Measurements from ENCODE around the gene ZNF620.

ZNF620 gene

GRCh38 chr3:40502034-40502433 is 3.8 kb upstream of the ZNF620 start:
- DNase-seq (ENCODE audit: low read depth): no peak
- no peak overlapping the region for H3K4me3 ChIP-seq (ENCODE audit: low read length)
- TF ChIP-seq CTCF (conservative IDR thresholded peaks at IDR 0.05; ENCODE audit: low read depth, low read length): no peak

GRCh38 chr3:40504636-40505430 is 1.0 kb upstream of the ZNF620 start:
- H3K4me3 ChIP-seq (ENCODE audit: low read length): peak overlapping the region; percentile 91
- peak; percentile 77 for DNase-seq (ENCODE audit: low read depth)

GRCh38 chr3:40511031-40511718 is 5.3 kb downstream of the ZNF620 start:
- no peak overlapping the region for H3K4me3 ChIP-seq (ENCODE audit: low read length)
- no peak for TF ChIP-seq CTCF (conservative IDR thresholded peaks at IDR 0.05; ENCODE audit: low read depth, low read length)
- no peak for DNase-seq (ENCODE audit: low read depth)

More at GRCh38 chr3:40504636-40505430, 1.0 kb upstream of the ZNF620 start:
- no peak for TF ChIP-seq CTCF (conservative IDR thresholded peaks at IDR 0.05; ENCODE audit: low read depth, low read length)

GRCh38 chr3:40516201-40516600 is 10.4 kb downstream of the ZNF620 start:
- DNase-seq (ENCODE audit: low read depth): peak; percentile 29
- no peak overlapping the region for H3K4me3 ChIP-seq (ENCODE audit: low read length)
- no peak for TF ChIP-seq CTCF (conservative IDR thresholded peaks at IDR 0.05; ENCODE audit: low read depth, low read length)

- H3K4me3 ChIP-seq (ENCODE audit: low read length): no peak overlapping the region
- no peak for DNase-seq (ENCODE audit: low read depth)
- TF ChIP-seq CTCF (conservative IDR thresholded peaks at IDR 0.05; ENCODE audit: low read depth, low read length): no peak
Measured at GRCh38 chr3:40518067-40518466, 12.2 kb downstream of the ZNF620 start.

- no peak overlapping the region for H3K4me3 ChIP-seq (ENCODE audit: low read length)
- no peak for TF ChIP-seq CTCF (conservative IDR thresholded peaks at IDR 0.05; ENCODE audit: low read depth, low read length)
- DNase-seq (ENCODE audit: low read depth): no peak
Measured at GRCh38 chr3:40518848-40519247, 13.0 kb downstream of the ZNF620 start.

GRCh38 chr3:40521254-40521653 is 15.4 kb downstream of the ZNF620 start:
- H3K4me3 ChIP-seq (ENCODE audit: low read length): no peak overlapping the region
- no peak for TF ChIP-seq CTCF (conservative IDR thresholded peaks at IDR 0.05; ENCODE audit: low read depth, low read length)
- DNase-seq (ENCODE audit: low read depth): no peak
